K562 (cell line): ENCODE data around the gene RNU6-1. TPM values are rescaled to one million over a fixed set of nuclear protein-coding genes. Genes with fewer than 3 reads are reported as not detected.
A peak's percentile ranks its signal among the peaks of the same experiment; 100 is the strongest.

ENCODE experiments used
- HDAC3 ChIP-seq: fragments of 450-650 bp; IDR thresholded peaks from 2 replicates; pipeline ENCODE4 v1.6.1; 2018; ENCODE audit warnings: borderline replicate concordance, mild to moderate bottlenecking, moderate library complexity; ENCODE audit not compliant: partially characterized antibody
- MGA ChIP-seq: fragments of 450-650 bp; IDR thresholded peaks from 2 replicates; pipeline ENCODE4 v1.6.1; 2016; ENCODE audit warnings: mild to moderate bottlenecking, moderate library complexity
- PHF8 ChIP-seq: fragments of 200-600 bp; sonication (generic); IDR thresholded peaks from 2 replicates; pipeline ENCODE4 v1.6.1; 2012; ENCODE audit warnings: mixed run types, mild to moderate bottlenecking, inconsistent platforms, low read length, moderate library complexity, borderline replicate concordance
- SMAD1 ChIP-seq: fragments of 150-350 bp; IDR thresholded peaks from 2 replicates; pipeline ENCODE4 v1.6.1; 2014; ENCODE audit warnings: low read length, low read depth; ENCODE audit not compliant: partially characterized antibody
- SREBF1 ChIP-seq: fragments of 150-350 bp; IDR thresholded peaks from 2 replicates; pipeline ENCODE4 v1.6.1; 2014; ENCODE audit warnings: antibody characterized with exemption, low read depth, low read length, borderline replicate concordance
- ZMIZ1 ChIP-seq, 2 experiments: fragments of 150-350 bp in 1 of 2; IDR thresholded peaks; 2 replicates each; pipeline ENCODE4 v1.6.1; 2012 to 2016; ENCODE audit warnings: low read depth in 2 of 2, low read length in 2 of 2, mild to moderate bottlenecking in 1 of 2, moderate library complexity in 1 of 2
- ZNF124 ChIP-seq: sonication (generic); formaldehyde crosslinking; IDR thresholded peaks from 2 replicates; pipeline ENCODE4 v1.8.1; 2022; ENCODE audit warnings: missing genetic modification reagents
- ZNF277 ChIP-seq: fragments of 250-450 bp; sonication (Bioruptor Pico); IDR thresholded peaks from 2 replicates; pipeline ENCODE4 v1.8.0; 2022; ENCODE audit warnings: inconsistent platforms, mild to moderate bottlenecking, moderate library complexity, borderline replicate concordance
- polyA plus RNA-seq, 8 experiments: library from polyadenylated mRNA; depleted of rRNA in 4 of 8; stranded (reverse) in 5 of 8; unstranded in 3 of 8; fragments of >200 nt; fragmentation: Nextera tagmentation in 2 of 8; fragmentation: Illumina TruSeq in 1 of 8; extraction: Ambion mirVana in 2 of 8; extraction: Trizol in 1 of 8; gene quantifications; 2 replicates each; pipeline versions ENCODE4 v1.2.1 to v1.2.3, GENCODE V29; 2011 to 2014; ENCODE audit warnings: inconsistent platforms in 1 of 8, missing spikeins in 1 of 8
- total RNA-seq, 7 experiments: library from RNA; depleted of rRNA in 6 of 7; stranded (reverse); fragments of >200 nt in 6 of 7; fragmentation: Illumina TruSeq in 2 of 7; extraction: Trizol in 2 of 7; gene quantifications; 2 replicates each; pipeline versions ENCODE4 v1.2.1 to v1.2.3, GENCODE V29; 2011 to 2021; ENCODE audit warnings: low replicate concordance in 1 of 7

Gene RNU6-1
- total and polyA plus RNA-seq, 9 of the 15 experiments (the other 6 are each of a cell fraction or from before 2014, with no cell fraction given): not detected

- peak; percentile 18; the same call in 1 of the 2 replicates for TF ChIP-seq MGA
- no peak for TF ChIP-seq ZNF277 (CRISPR knock-in tag)
- peak; percentile 51; the same call in 1 of the 2 replicates for TF ChIP-seq PHF8
- TF ChIP-seq SREBF1: no peak
- no peak for TF ChIP-seq ZNF124 (CRISPR knock-in tag)
- TF ChIP-seq HDAC3: peak; percentile 20
- TF ChIP-seq SMAD1: peak; percentile 85
- TF ChIP-seq ZMIZ1 (IDR thresholded peaks at IDR 0.05; ENCODE audit: low read depth in 2 of 2, low read length in 2 of 2): 0 out of 4 replicates have a peak, but pooled peaks of 1 of the 2 experiments have one; percentile 15
Observed at GRCh38 chr15:67884514-67885174, 44.8 kb upstream of the RNU6-1 start (continued).
